SH-SY5Y (cell line): ENCODE measurements around the gene CEP350.

Experiments used
- GATA2 ChIP-seq: IDR thresholded peaks from 2 replicates; pipeline ENCODE4 v1.6.1; 2011; ENCODE audit warnings: mild to moderate bottlenecking, low read depth, low read length
- GATA3 ChIP-seq: IDR thresholded peaks from 2 replicates; pipeline ENCODE4 v1.6.1; 2011; ENCODE audit warnings: low read depth, mild to moderate bottlenecking, low read length, moderate library complexity

DNA sequence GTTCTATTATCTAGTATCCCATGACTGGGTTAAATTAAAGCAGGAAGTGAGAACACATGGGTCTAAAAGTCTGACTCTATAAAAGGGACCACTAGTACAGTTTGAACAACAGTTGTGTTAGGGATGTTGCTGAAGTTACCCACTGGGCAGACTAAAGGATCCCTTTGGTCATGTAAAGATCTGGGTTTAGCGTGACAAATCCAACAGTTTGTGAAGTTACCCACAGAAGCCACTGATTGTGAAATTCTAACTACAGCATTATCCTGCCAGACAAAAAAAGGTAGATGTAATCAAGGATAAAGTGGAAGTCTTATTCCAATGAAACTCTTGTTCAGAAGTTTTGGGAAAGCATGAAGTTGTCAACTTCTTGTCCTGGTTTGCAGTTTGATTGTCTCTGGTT is 205.7 kb downstream of the CEP350 start:
- TF ChIP-seq GATA2 (no peak), GATA3 (no peak)
